Endodermal cell (in vitro differentiated cells): ENCODE data around the gene TRPM3. TPM values are rescaled to one million over a fixed set of nuclear protein-coding genes. Genes with fewer than 3 reads are reported as not detected.
"Not testable (repeated sequence)": the region's sequence is repeated elsewhere in the genome, so short reads cannot be mapped to it uniquely, and the experiment has no call there.

Experiments
- DNase-seq: peaks from one replicate; pipeline ENCODE4 v3.0.0-alpha.2; 2017
- H3K27ac ChIP-seq: 2 replicates; pipeline ENCODE4 v1.5.1; 2013; ENCODE audit warnings: mild to moderate bottlenecking, low read depth, low read length, moderate library complexity
- H3K27me3 ChIP-seq: 2 replicates; pipeline ENCODE4 v1.6.1; 2013; ENCODE audit warnings: mild to moderate bottlenecking, low read length, moderate library complexity; ENCODE audit not compliant: insufficient read depth, control insufficient read depth, poor library complexity, severe bottlenecking
- H3K36me3 ChIP-seq: 2 replicates; pipeline ENCODE4 v1.7.0; 2013; ENCODE audit warnings: mild to moderate bottlenecking, low read length, moderate library complexity; ENCODE audit not compliant: control insufficient read depth, insufficient read depth
- H3K4me1 ChIP-seq: one replicate; pipeline ENCODE4 v1.7.0; 2013; ENCODE audit warnings: low read length; ENCODE audit not compliant: control insufficient read depth, insufficient read depth
- H3K4me3 ChIP-seq: 2 replicates; pipeline ENCODE4 v1.5.1; 2013; ENCODE audit warnings: mild to moderate bottlenecking, low read length, moderate library complexity
- H3K9ac ChIP-seq: 2 replicates; pipeline ENCODE4 v1.6.1; 2013; ENCODE audit warnings: mild to moderate bottlenecking, low read length, moderate library complexity; ENCODE audit not compliant: poor library complexity, severe bottlenecking; ENCODE audit errors: extremely low read depth
- H3K9me3 ChIP-seq: 2 replicates; pipeline ENCODE4 v1.6.1; 2013; ENCODE audit warnings: mild to moderate bottlenecking, low read length, moderate library complexity; ENCODE audit not compliant: control insufficient read depth
- H3K27ac Mint-ChIP-seq: 2 replicates; pipeline ENCODE4 v1.8.0; 2020; ENCODE audit warnings: mixed read lengths
- H3K27me3 Mint-ChIP-seq: 2 replicates; pipeline ENCODE4 v1.8.0; 2021; ENCODE audit warnings: mild to moderate bottlenecking, mixed read lengths; ENCODE audit not compliant: insufficient read depth
- H3K36me3 Mint-ChIP-seq: 2 replicates; pipeline ENCODE4 v1.8.0; 2020; ENCODE audit warnings: low read depth, mixed read lengths
- H3K4me1 Mint-ChIP-seq: 2 replicates; pipeline ENCODE4 v1.8.0; 2020; ENCODE audit warnings: mixed read lengths
- H3K4me3 Mint-ChIP-seq: 2 replicates; pipeline ENCODE4 v1.8.0; 2020; ENCODE audit warnings: mild to moderate bottlenecking, moderate library complexity, mixed read lengths
- H3K9me3 Mint-ChIP-seq: 2 replicates; pipeline ENCODE4 v1.8.0; 2020; ENCODE audit warnings: mild to moderate bottlenecking, mixed read lengths
- WGBS, 2 experiments: methylation state at CpG; one replicate each; pipeline versions ENCODE4 v1.1.5 to v1.1.7; 2013; ENCODE audit warnings: missing lambda C conversion rate in 2 of 2, mixed read lengths in 1 of 2; ENCODE audit not compliant: insufficient coverage in 1 of 2, insufficient read length in 1 of 2; 5-methylcytosine and 5-hydroxymethylcytosine counted together
- total RNA-seq, 2 donors: library from RNA; stranded (reverse); fragmentation: NEBNext Ultra II Directional in 1 of 2; extraction: Animal tissue kit (Norgen Biotek cat#: 25700) in 1 of 2; gene quantifications; 2 replicates in 1 of 2; 3 replicates in 1 of 2; pipeline ENCODE4 v1.2.1, GENCODE V29; 2021
- TF ChIP-seq, protein P1 (sequence below): fragments of 200-600 bp; sonication (generic); conservative IDR thresholded peaks from 2 replicates; pipeline ENCODE4 v1.5.0; 2021; ENCODE audit warnings: antibody characterized with exemption, mild to moderate bottlenecking

The TRPM3 gene
- total RNA-seq, 2 donors from 2014 or later = 1.8 to 2.5 TPM

- DNase-seq = no peak
- Mint-ChIP-seq H3K9me3 (peaks cover 59% of the 10 kb centered on the region), H3K4me3 (no peak overlapping the region), H3K36me3 (peaks cover 8% of the 10 kb centered on the region), H3K27me3 (no peaks in the 10 kb centered on the region), H3K4me1 (peaks cover 3% of the 10 kb centered on the region), H3K27ac (no peak overlapping the region)
- Histone ChIP-seq H3K4me1 (no peaks in the 10 kb centered on the region), H3K27me3 (no peaks in the 10 kb centered on the region), H3K4me3 (peak overlapping the region; percentile 71), H3K27ac (no peak overlapping the region), H3K9ac (no peak overlapping the region), H3K9me3 (peaks cover 56% of the 10 kb centered on the region), H3K36me3 (no peaks in the 10 kb centered on the region)
- TF ChIP-seq, protein P1, sequence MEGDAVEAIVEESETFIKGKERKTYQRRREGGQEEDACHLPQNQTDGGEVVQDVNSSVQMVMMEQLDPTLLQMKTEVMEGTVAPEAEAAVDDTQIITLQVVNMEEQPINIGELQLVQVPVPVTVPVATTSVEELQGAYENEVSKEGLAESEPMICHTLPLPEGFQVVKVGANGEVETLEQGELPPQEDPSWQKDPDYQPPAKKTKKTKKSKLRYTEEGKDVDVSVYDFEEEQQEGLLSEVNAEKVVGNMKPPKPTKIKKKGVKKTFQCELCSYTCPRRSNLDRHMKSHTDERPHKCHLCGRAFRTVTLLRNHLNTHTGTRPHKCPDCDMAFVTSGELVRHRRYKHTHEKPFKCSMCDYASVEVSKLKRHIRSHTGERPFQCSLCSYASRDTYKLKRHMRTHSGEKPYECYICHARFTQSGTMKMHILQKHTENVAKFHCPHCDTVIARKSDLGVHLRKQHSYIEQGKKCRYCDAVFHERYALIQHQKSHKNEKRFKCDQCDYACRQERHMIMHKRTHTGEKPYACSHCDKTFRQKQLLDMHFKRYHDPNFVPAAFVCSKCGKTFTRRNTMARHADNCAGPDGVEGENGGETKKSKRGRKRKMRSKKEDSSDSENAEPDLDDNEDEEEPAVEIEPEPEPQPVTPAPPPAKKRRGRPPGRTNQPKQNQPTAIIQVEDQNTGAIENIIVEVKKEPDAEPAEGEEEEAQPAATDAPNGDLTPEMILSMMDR = no peak
Measured at GRCh38 chr9:70658765-70659164, 462.7 kb downstream of the TRPM3 start.

DNA sequence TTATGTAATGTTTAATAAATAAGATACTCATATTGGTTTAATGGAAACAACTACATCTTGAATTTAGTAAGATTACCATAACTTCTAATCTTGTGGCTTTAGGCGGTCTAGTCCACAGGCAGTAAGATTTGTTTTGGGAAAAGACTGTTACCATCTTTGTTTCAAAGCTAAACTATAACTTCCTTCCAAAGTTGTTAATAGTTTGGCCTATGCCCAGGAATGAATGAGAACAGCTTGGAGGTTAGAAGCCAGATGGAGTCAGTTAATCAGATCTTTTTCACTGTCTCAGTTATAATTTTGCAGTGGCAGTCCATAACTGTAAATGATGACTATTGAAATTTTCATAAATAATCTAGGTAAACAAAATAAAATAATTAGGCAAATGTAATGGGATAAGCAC, 465.1 kb downstream of the TRPM3 start:
- H3K36me3 Mint-ChIP-seq = peaks cover 2% of the 10 kb centered on the region
- no peaks in the 10 kb centered on the region for H3K36me3 ChIP-seq
- WGBS, 2 experiments = 100% methylated on average over 1 of the region's 1 CpG; no CpG with 5 or more reads in 1 of the 2 experiments
- no peak overlapping the region for H3K4me3 Mint-ChIP-seq
- H3K4me1 Mint-ChIP-seq = peaks cover 3% of the 10 kb centered on the region
- no peaks in the 10 kb centered on the region for H3K27me3 Mint-ChIP-seq
- H3K27me3 ChIP-seq = no peaks in the 10 kb centered on the region
- H3K9me3 Mint-ChIP-seq = peaks cover 41% of the 10 kb centered on the region
- no peak overlapping the region for H3K27ac Mint-ChIP-seq
- DNase-seq = no peak
- TF ChIP-seq, protein P1 = no peak
- H3K4me3 ChIP-seq = no peak overlapping the region
- H3K27ac ChIP-seq = no peak overlapping the region
- no peaks in the 10 kb centered on the region for H3K4me1 ChIP-seq
- H3K9ac ChIP-seq = no peak overlapping the region
- H3K9me3 ChIP-seq = peaks cover 38% of the 10 kb centered on the region

DNA sequence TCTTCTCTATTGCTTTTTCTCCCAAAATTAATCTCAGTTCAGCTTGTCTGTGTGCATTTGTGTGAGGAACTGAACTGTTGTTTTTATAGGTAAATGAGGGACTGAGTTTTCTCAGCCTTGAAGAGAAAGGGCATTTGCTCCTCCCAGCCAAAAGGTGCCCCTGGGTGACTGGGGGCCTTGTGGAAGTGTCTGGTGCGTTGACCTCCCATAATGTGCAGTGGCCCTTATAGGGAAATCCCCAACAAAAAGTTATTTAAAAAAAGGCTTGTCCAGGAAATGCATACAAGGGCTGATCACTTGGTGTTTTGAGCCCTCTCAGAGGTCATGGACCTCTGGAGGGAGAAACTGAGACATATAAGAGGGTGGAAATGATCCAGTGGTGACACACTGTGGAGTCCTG, 467.3 kb downstream of the TRPM3 start:
- Mint-ChIP-seq H3K27me3 (no peaks in the 10 kb centered on the region), H3K36me3 (peaks cover 2% of the 10 kb centered on the region), H3K4me1 (no peaks in the 10 kb centered on the region), H3K9me3 (peaks cover 35% of the 10 kb centered on the region), H3K4me3 (no peak overlapping the region), H3K27ac (no peak overlapping the region)
- peaks cover 36% of the 10 kb centered on the region for H3K9me3 ChIP-seq
- H3K36me3 ChIP-seq = no peaks in the 10 kb centered on the region
- H3K4me3 ChIP-seq = no peak overlapping the region
- no peaks in the 10 kb centered on the region for H3K27me3 ChIP-seq
- TF ChIP-seq, protein P1 = no peak
- WGBS, 2 experiments = 83 to 95% methylated on average over 1 of the region's 1 CpG
- no peak overlapping the region for H3K9ac ChIP-seq
- no peaks in the 10 kb centered on the region for H3K4me1 ChIP-seq
- DNase-seq = no peak
- no peak overlapping the region for H3K27ac ChIP-seq

DNA sequence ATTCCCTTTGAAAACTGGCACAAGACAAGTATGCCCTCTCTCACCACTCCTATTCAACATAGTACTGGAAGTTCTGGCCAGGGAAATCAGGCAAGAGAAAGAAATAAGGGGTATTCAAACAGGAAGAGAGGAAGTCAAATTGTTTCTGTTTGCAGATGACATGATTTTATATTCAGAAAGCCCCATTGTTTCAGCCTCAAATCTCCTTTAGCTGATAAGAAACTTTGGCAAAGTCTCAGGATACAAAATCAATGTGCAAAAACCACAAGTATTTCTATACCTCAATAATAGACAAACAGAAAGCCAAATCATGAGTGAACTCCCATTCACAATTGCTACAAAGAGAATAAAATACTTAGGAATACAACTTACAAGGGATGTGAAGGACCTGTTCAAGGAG, 476.8 kb downstream of the TRPM3 start:
- H3K36me3 Mint-ChIP-seq, H3K9ac ChIP-seq, H3K27me3 Mint-ChIP-seq, H3K27me3 ChIP-seq, H3K4me3 ChIP-seq, H3K27ac ChIP-seq, H3K27ac Mint-ChIP-seq, H3K36me3 ChIP-seq, H3K4me3 Mint-ChIP-seq, DNase-seq: not testable (repeated sequence)
- H3K4me1 Mint-ChIP-seq = peaks cover 16% of the 10 kb centered on the region
- H3K9me3 ChIP-seq = peaks cover 11% of the 10 kb centered on the region
- peaks cover 22% of the 10 kb centered on the region for H3K9me3 Mint-ChIP-seq
- H3K4me1 ChIP-seq = peaks cover 12% of the 10 kb centered on the region
